ENCODE data around the gene UQCRC2.
A peak's percentile ranks its signal among the peaks of the same experiment; 100 is the strongest.
"Not testable (repeated sequence)": the region's sequence is repeated elsewhere in the genome, so short reads cannot be mapped to it uniquely, and the experiment has no call there.

The UQCRC2 gene

DNA sequence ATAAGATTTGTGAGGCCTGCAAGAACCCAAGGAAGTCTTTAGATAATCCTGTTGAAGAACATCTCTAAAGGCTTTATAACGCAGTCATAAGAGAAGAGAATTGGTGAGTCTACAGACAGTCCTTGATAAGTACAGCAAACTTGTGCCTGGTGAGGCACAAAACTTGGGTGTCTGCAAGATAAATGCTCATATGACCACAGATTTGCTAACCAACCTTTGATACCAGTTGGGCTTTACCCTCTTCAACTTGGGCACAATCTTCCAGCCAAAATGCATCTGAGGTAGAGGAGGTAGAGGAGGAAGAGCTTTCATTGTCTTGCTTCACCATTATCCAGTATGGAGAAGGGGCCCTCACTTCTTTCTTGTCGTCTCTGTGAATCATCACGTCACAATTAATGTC lies 30.9 kb downstream of the UQCRC2 start:
- no peak for DNase-seq

DNA sequence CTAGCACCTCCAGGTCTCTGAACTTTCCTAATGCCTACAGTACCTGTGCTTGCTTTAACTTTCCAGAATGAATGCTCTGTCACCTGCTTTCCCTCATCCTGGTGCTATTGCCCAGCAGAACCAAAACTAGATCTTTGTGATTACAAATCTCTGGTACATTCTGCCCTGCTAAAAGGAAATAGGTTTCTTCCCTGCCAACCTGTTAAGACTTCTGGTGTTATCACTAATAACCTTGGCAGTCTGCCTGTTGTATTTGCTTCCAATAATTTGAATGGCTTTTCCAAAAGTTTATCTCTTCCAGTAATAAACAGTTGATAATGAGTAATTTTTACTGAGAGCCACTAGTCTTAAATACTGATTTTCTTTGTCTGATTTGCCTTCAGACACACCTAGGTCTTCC lies 32.4 kb downstream of the UQCRC2 start:
- no peak for DNase-seq

DNA sequence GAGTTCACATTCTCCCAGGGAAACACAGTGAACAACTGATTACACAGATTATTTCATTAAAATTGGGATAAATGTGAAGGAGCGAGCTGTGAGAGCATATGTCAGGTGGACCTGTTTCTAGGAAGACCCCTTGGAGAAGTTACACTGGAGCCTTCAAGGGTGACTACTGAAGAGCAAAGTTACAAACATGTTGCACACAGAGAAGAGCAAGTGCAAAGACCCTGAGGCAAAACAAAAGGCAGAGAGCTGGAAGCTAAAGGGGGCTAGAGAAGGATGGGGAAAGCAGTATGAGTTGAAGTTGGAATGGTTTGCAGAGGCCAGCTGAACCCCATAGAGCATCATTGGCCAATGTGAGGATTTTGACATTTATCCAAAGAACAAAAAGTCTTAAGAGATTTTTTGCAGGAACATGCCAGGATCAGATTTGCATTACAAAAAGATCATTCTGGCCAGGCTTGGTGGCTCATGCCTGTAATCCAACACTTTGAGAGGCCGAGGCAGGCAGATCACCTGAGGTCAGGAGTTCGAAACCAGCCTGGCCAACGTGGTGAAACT lies 33.6 kb downstream of the UQCRC2 start:
- no peak for DNase-seq

DNA sequence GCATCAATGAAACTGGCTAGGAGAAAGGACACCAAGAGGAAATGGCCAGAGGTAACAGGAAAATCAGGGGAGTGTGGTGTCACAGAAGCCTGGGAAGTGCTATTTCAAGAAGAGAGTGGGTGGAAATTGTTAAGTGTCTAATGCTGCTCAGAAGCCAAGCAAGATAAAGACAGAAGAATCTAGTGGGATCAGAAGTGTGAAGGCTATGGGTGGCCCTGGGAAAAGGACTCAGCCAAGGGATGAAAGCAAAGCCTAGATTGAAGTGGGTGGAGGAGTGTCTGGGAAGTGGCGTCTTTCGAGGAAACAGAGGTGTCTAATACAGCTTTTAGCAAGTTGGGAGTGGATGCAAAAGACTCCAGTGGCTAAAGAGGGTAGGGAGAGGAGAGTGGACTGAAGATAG lies 34.3 kb downstream of the UQCRC2 start:
- DNase-seq: no peak

DNA sequence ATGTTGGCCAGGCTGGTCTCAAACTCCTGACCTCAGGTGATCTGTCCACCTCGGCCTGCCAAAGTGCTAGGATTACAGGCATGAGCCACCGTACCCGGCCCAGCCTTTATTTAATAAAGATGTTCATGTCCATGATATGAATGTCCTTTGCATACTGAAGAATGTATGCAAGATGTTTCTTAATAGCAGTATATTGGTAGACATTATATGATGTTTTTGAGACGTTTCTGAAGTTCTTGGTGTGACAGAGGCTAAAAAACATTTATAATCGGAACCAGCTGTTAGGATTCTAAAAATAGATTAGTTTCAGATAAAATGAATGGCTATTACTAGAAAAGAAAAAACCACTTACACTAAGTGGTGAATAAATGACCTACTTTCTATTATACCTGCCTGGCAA lies 36.0 kb downstream of the UQCRC2 start:
- DNase-seq: no peak

DNA sequence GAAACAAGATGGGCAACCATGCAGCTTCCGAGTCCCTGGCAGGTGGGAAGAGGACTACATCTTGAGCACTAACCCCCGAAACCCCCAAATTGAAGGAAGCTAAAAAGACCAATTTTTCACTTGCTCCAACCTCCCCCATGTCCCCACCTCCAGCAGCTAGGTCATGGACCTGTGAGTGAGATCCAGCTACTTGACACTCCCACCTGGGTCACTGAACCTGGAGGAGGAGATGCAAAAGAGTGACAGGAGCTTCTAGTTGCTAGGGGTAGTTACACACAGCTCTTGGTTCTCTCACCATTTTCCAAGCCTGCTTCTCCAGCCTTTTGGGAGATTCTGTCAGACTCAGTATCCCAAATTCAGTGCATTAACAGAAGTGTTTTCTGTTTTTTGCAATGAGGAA lies 36.6 kb downstream of the UQCRC2 start:
- no peak for DNase-seq

DNA sequence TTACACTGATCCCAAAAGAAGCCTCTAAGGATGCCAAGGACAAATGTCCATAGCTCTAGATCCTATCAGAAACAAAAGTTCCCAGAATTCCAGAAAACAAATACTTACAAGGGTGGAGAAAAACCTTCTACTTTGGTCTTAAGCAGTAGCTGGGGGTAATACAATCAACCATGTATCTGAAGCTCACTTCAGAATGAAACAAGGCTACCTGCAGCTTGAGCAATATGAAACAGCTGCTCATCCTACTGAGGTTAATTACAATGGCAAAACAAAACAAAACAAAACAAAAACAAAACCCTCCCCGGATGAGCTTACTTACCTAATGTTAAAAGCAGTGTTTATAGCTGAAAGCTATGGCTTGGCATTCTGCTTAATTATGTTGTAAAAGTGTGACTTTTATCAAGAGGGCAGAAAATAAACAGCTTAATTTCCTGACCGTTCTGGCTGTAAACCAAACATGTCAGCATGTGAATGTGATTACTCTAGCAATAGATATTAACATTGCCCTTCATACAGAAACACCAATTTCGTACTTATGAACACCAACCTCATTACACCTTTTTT lies 37.3 kb downstream of the UQCRC2 start:
- DNase-seq: no peak

DNA sequence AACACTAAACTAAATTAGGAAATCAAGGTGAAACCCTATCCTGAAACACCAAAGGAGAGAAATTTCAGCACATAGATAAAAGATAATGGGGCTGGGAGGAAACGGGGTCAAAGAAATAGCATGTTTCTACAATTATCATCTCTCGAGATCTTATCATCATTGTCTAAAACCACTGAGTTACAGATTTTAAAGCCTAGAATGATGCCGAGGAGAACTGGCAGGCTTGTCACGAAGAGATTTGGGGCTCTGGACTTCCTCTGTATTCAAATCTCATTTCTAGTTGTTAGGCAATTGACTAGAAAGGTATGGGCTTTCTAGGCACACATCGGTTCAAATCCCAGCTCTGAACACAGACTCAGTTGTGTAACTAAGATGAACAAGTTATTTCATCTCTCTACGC lies 38.5 kb downstream of the UQCRC2 start:
- no peak for DNase-seq

DNA sequence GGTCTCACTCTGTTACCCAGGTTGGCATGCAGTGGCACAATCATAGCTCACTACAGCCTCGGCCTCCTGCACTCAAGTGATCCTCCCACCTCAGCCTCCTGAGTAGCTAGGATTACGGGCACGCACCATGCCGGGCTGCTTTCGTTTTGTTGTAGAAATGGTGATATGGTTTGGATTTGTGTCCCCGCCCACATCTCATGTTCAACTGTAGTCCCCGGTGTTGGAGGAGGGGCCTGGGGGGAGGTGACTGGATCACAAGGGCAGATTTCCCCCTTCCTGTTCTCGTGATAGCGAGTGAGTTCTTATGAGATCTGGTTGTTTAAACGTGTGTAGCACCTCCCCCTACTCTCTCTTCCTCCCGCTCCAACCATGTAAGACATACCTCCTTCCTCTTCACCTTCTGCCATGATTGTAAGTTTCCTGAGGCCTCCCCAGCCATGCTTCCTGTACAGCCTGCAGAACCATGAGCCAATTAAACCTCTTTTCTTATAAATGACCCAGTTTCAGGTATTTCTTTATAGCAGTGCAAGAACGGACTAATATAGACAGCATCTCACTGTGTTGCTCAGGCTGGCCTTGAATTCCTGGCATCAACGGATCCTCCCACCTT lies 41.8 kb downstream of the UQCRC2 start:
- DNase-seq: no peak

DNA sequence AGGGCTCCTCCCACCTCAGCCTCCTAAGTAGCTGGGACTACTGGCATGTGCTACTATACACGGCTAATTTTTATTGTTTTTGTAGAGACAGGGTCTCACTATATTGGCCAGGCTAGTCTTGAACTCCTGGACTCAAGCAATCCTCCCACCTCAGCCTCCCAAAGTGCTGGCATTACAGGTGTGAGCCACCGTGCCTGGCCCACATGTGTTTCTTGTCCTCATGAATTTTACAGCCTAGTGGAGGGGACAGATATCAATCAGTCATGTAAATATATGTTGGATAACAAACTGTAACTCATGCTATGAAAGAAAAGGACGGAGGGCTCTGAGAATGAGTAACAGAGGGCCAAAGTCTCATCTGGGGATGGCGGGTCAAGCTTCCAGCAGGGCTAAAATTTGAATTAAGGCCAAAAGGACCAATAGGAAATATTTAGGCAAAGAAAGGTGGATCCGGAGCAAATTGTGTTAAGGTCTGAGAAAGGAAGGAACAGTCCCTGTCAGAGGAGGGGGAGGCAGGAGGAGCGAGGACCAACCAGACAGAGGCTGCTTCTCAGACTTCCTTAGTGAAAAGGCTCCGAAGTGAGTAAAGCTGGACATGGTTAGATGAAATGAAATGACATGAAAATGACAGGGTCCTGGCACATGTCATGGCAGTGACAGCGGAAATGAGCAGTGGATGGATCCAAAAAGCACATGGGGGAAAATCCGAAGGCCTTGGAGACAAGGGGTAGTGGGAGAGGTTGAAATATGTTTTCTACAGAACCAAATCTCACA lies 43.9 kb downstream of the UQCRC2 start:
- no peak for DNase-seq

DNA sequence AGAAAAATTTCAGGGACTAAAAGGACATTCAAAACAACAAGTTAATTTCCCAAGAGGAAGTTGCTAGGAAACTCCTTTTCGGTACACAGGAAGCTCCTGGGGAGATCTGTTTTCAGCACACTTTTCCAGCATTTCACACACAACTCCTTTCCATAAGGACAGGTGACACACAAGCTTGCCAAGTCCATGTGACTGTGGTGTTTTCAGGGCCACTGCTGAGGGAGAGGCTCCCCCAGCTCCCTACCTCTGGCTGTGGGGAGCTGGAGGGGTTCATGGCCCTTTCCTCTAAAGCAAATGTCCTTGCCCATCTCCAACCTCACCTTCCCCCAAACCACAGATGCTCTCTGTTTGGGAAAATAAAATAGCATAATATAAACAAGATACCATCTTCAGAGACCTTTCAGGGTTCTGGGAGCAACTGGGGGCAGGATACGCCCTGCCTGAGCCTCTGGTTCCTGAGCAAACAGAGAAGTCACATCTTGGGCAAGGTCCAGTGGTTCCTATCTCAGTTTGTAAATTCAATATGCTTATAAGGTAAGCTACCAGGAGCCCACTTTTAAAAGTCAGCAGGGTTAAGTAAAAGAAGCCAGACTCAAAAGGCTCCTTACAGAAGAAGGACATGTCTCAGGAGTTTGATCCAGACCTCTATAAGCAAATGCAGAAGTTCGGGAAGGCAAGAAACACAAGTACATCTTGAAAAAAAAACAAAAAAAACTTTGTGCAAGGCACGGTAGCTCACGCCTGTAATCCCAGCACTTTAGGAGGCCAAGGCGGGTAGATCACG lies 44.7 kb downstream of the UQCRC2 start:
- DNase-seq: no peak

DNA sequence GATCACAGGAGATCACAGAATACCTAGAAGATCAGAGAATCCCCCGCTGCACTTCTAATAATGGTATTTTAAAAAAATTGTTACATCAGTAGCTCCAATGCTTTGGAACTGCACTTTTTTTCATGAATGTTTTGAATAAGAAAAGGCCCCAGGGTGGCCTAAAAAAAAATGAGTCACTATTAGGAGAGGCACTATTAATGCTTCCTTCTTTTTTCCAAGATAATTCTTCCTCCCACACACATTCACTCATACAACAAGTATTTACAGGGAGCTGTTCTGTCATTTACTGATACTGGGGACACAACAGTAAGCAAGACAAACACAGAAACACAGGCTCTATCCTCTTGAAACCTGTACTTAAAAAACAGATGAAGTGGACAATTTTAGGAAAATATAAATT lies 48.4 kb downstream of the UQCRC2 start:
- no peak for DNase-seq

DNA sequence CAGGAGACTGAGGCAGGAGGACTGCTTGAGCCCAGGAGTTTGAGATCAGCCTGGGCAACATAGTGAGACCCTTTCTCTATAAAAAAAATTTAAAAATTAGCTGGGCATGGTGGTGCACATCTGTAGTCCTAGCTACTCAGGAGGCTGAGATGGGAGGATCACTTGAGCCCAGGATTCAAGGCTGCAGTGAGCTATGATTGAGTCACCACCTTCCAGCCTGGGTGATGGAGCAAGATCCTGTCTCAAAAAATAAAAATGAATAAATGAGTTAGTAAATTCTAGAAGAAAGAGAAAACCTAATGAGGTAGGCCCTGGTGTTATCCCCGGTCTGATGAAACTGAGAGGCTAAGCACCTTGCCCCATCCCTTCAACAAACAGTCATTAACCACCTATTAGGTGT lies 48.9 kb downstream of the UQCRC2 start:
- DNase-seq: not testable (repeated sequence)

DNA sequence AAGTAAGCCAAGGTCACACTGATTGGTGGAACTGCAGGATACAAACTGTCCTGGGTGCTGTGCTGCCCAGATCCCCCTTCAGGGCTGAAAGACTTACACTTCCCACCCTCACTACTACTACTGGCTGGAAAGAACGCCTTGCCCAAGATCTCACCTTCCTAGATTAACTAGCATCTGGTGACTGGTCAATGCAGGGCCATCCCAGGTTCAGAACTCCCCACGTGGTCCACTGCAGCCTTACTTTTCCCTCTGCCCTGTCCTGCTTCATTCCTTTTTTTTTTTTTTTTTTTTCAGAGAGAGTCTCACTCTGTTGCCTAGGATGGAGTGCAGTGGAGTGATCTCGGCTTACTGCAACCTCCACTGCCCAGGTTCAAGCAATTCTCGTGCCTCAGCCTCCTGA lies 50.0 kb downstream of the UQCRC2 start:
- no peak for DNase-seq

DNA sequence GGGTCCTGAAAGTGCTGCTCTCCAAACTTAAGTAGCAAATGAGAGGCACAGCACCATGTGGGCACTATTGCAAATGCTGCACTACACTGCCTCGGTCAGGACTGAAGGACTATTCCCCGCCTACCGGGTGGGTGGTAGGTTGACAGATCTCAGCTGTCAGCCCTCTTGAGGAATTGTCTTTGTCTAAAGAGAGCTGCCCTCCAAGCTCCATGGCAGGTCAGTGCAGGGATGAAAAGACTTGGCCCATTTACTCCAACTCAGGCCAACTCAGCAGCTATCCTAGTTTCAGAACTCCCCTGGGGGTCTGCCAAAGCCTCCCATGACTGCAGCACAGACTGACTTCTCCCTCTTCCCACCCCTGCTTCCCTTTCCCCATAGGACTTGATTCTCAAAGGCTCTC lies 51.2 kb downstream of the UQCRC2 start:
- DNase-seq: no peak

DNA sequence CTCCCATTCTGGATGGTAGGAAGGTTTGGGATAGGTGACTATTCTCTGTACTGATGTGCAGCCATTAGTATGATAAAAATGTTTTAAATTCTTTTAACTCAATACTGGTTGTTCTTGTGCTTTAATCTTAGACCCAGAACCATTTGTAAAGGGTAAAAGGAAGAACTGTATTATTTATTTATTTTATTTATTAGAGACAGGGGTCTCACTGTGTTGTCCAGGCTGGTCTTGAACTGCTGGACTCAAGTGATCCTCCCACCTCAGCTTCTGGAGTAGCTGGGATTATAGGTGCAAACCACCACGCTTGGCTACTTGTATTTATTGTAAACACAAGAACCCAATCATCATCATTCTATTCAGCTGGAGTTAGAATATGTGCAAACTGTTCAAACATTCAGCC lies 52.6 kb downstream of the UQCRC2 start:
- DNase-seq: no peak

DNA sequence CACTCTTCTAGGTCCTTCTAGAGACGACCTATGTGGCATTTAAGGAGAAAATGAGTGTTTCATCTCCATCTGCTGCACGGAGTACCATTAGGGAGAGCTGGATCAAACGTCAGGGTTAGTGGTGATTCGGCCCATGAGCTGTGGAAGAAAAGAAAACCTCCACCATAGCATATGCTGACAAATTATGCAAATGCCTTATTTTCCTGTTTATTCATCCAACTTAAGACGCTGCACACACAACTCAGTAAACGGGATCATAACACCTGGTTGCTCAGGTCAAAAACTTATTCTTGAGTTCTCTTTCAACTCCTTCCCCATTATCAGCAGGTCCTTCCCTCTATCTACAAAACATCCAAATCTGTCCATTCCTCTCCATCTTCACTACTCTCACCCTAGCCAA lies 53.5 kb downstream of the UQCRC2 start:
- no peak for DNase-seq

DNA sequence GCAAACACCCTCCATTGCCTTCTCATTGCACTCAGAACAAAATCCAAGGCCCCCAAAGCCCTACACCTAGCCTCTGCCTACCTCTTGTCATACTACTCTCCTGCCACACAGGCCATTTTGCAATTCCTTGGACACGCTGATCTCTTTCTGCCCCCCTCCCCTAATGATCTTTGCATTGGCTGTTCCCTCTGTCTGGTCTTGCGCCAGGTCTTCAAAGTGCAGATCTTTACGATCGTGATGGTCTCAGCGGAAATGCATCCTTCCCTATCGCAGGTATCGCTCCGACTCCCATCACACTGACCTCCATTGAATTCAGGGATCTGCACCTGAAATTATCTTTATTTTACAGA lies 54.0 kb downstream of the UQCRC2 start:
- no peak for DNase-seq

DNA sequence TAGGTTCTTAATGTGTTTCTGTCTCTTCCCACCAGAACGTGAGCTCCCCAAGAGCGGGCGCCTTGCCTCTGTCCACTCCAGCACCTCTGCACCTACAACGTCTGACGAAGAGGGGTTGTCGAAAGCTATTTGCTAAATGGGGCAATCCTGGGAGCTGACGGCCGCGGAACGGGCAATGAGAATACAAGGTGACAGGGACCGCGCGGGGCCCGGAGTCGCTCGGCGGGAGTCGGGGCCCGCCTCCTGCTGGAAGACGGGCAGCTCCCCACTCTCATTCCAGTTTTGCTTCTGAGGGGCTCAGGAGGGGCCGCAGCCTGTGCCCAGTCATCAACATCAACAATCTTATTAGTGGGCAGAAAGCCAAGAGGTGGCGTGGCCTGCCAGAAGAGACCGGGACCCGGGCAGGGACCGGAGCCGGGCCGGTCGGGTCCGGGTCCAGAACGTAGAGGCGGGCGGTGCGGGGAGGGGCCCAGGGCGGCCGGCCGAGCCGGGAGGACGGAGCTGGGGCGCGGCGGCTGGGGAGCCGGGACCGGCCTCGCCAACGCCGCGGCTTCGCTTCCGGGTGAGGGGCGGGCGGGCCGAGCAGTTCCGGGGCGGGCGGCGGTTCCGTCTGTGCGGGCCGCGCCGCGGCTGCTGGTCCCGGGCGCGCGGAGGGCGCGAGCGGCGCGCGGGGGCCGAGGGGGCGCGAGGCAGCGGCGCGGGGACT lies 54.5 kb downstream of the UQCRC2 start, which contains the start of gene MOSMO:
TSS of gene MOSMO (plus strand) at position 603 of the 706 bp plus-strand sequence. CDS start 191 bp downstream, outside the sequence.
- peak; percentile 78 for DNase-seq

DNA sequence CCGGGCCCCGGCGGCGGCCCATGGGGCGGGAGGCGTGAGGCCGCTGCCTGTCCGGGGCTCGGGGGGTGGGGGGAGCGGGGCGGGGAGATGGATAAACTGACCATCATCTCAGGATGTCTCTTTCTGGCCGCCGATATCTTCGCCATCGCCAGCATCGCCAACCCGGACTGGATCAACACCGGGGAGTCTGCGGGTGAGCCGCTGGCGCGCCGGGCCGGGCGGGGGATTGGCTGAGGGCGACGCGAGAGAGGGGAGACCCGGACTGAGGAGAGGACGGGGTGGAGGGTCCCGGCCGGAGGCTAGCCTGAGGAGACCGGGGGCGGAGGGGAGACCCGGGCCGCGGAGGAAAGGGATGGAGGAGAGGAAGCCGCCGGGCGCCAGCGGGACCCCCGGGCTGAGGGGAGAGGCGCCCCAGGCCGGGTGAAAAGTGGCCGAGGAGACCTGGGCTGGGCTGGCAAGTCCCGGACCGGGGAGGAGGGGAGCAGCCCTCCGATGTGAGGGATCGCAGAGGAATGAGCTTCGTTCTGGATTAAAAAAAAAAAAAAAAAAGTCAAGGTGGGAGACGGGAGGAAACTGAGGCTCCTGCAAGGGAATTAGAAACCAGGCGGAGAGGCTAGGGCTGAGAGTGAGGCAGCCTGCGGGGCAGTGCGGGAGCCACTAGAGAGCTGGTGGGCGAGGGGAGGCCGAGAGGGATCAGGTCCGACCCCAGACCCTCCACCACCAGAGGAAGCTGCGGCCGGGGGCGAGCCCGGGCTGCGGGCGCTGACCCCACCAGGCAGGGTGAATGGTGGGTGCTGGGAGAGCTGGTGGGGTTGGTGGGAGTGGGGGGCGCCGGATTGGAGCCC lies 55.3 kb downstream of the UQCRC2 start:
- DNase-seq: peak; percentile 33

DNA sequence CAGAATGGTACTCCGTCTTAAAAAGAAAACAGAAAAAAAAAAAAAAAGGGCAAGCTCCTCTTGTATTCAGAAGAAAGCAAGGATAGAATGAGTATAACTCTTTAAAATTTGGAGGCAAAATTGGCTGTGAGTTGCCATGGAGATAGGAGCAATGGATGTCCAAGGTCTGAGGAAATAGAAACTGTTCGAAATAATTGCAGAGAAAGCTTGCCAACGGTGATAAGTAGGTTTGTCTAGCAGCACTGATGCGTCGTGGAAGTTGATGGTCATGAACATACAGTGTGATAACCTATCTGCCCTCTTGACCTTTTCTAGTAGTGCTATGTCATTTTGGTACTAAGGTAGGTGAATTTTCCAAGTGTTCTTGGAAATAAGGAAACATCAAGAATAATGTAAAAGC lies 57.7 kb downstream of the UQCRC2 start:
- DNase-seq: no peak

DNA sequence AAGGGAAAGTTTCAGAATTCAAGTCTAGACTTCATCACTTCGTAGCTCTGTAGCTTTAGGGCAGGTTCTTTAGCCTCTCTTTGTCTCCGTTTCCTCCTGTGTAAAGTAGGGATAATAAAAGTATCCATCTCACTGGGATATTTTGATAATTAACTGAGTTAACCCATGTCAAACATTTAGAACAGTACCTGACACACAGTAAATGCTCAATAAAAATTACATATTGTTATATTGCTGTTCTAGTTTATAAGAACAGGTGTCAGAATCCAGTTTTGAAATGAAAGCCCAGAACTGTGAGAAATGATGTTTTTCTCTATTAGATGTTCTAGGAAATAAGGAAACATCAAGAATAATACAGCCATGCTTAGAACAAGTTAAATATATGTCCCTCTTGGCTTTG lies 59.1 kb downstream of the UQCRC2 start:
- no peak for DNase-seq

Data from CD4-positive, alpha-beta T cell treated with Interleukin-17A for 4 hours (primary cell).